NCI-H82 treated with DMSO at 0.1 percent for 48 hours (cell line): ENCODE results near the gene PPP2R3B.
"Not testable (repeated sequence)": the region's sequence is repeated elsewhere in the genome, so short reads cannot be mapped to it uniquely, and the experiment has no call there.

Source experiments
- DNase-seq: peaks from one replicate; lab custom pipeline; 2025; ENCODE audit not compliant: unreplicated experiment; lab: John Stamatoyannopoulos, UW

The PPP2R3B gene

DNA sequence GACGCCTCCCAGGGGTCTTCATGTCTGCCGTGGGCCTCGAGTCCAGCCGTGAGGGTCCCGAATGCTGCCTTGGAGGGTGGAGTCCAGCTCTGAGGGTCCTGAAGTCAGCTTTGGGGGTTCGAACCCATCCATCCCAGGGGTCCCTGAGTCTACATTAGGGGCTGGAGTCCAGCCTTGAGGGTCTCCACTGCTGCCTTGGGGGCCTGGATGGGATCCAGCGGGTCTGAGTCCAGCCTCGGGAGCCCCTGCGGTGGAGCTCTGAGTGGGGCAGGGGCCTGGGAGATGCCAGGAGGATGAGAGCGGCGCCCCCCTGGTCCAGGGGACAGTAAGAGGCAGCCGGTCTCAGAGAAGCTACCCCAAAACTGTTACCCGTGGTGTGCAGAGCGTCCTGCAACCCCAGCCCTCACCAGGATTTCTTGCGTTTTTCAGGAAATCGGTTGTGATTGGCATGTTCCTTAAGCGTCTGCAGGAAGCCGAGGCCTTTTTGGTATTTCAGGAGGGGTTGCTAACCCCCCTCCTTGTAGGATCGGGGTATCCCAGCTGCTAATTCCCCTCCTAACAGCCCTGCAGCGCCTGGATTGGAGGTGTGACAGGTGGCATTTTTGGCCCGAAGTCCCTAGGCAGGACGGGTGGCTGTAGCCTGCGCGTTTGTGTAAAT lies 66.5 kb downstream of the PPP2R3B start:
- no peak for DNase-seq

DNA sequence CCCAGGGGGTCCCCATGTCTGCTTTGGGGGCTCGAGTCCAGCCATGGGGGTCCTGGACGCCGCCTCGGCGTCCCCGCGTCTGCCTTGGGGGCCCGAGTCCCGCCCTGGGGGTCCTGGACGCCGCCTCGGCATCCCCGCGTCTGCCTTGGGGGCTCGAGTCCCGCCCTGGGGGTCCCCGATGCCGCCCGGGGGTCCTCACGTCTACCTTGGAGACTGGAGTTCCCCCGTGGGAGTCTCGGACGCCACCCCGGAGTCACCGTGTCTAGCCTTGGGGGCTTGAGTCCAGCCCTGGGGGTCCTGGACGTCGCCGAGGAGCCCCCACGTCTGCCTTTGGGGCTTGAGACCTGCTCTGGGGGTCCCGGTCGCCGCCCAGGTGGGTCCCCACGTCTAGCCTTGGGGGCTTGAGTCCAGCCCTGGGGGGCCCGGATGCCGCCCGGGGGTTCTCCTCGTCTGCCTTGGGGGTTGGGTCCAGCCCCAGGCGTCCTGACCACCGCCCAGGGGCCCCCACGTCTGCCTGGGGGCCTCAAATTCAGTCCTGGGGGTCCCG lies 67.1 kb downstream of the PPP2R3B start:
- DNase-seq = no peak

DNA sequence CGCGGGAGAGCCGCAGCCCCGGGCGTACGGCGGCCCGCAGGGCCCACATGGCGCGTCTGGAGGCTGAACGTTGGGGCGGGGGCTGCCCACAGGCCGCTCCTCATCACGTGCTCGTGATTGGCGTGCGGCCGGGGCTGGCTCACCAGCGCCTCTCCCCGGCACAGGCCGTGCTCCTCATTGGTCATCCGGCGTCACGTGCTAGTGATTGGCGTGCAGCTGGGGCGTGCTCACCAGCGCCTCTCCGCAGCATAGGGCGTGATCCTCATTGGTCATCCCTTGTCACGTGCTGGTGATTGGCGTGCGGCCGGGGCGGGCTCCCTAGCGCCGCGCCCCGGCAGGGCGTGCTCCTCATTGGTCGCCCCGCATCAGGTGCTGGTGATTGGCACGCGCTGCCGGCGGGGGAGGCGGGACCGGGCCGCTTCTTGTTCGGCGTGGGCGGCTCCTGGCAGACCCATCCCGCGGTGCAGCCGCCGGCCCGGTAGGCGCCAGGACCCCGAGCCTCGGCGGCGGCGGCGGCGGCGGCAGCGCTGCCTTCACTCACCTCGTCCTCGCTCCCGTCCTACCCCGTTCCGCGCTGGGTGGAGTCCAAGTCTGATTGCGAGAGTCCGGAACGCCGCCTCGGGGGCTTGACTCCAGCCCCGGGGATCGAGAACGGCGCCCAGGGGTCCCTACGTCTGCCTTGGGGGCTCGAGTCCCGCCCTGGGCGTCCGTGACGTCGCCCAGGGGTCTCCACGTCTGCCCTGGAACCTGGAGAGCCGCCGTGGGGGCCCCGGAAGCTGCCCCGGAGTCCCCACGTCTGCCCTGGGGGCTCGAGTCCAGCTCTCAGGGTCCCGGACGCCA lies 67.7 kb downstream of the PPP2R3B start, which contains the start of gene GTPBP6:
GTPBP6 (minus strand) TSS at position 58 of the 840 bp plus-strand sequence; CDS start at position 49, 9 bp downstream.
- no peak for DNase-seq

DNA sequence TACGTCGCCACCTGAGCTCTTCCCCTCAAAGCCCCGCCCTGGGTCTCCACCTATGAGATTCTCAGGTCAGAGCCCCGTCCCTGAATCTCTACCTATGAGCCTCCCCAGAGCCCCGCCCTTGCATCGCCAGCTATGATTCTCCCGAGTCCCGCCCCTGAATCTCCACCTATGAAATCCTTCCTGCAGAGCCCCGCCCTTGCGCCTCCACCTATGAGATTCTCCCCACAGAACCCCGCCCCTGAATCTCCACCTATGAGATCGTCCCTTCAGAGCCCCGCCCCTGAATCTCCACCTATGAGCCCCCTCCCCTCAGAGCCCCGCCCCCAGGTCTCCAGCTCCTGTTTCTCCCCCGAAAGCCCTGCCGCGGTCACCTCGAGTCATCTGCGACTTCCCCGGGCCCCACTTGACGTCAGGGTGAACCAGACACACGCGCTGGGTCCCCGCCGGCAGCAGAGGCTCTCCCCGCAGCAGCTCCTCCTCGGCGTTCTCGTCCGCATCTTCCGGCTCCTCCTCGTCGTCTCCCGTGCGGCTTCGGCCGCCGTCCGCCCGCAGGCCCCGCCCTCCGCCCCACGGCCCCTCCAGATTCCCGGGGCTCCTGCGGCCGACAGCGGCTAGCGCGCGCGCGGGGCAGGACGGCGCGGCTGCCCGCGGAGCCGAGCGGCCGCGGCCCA lies 68.5 kb downstream of the PPP2R3B start:
- no peak for DNase-seq

DNA sequence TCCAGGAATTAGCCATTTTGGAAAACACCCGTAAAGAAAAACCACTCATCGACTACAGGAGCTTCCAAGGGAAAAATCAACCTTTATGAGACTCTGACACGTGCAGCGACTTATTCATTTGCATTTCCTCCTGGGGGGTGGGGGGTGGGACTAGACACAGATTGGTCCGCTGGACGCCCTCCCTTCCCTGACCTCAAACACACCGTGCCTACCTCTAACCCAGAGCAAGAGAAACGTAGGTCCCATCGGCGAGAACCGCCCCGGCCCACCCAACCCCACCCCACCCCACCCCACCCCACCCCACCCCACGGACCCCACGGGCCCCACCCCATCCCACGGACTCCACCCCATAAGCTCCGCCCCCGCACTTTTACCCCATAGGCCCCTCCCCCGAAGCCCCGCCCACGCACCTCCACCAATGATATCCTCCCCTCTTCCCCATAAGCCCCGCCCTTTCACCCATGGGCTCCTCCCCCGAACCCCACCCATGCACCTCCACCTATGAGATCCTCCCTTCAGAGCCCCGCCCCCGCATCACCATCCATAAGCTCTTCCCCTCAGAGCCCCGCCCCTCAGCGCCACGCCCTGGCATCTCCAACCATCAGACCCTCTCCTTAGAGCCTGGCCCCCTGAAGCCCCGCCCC lies 69.2 kb downstream of the PPP2R3B start:
- no peak for DNase-seq

DNA sequence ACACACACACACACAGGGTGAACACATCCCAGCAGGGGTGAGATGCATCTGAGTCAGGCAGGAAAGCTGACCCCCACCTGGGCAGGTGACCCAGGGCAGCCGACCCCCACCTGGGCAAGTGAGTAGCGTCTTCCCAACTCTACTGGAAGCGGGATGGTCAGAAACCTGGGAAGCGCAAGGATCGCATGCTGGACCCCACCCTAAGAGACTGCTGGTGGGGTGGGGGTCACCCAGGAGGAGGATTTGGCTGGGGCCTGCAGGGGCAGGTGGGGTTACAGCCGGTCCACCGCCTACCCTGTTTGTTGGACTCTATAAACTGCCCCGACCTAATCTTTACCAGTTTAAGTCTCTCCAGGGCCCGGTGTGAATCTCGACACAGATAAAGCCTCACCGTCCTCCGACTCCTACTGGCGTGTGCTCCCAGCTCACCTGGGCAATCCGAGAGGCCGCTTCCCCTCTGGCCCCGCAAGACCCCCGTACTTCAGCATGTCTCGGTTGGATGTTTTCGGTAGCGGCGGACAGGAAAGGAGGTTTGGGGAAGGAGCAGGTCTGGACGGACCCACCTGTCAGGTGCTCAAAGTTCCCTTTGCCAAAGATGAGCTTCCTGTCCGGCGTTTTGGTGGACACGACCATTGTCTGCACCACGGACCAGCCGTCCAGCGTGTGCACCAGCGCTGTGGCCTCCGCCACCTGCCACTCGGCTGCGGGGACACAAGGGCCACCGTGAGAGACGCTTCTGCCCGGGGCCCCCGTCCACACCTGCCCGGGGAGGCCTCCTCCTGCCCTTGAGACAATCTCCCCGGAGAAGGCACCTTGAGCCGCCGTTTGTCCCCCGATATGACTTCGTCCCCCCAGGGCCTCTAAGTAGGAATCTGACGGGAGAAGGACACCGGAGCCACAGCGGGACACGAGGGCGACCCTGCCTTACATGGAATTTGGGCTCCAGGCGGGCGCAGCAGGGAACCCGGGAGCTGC lies 70.1 kb downstream of the PPP2R3B start:
- no peak for DNase-seq

DNA sequence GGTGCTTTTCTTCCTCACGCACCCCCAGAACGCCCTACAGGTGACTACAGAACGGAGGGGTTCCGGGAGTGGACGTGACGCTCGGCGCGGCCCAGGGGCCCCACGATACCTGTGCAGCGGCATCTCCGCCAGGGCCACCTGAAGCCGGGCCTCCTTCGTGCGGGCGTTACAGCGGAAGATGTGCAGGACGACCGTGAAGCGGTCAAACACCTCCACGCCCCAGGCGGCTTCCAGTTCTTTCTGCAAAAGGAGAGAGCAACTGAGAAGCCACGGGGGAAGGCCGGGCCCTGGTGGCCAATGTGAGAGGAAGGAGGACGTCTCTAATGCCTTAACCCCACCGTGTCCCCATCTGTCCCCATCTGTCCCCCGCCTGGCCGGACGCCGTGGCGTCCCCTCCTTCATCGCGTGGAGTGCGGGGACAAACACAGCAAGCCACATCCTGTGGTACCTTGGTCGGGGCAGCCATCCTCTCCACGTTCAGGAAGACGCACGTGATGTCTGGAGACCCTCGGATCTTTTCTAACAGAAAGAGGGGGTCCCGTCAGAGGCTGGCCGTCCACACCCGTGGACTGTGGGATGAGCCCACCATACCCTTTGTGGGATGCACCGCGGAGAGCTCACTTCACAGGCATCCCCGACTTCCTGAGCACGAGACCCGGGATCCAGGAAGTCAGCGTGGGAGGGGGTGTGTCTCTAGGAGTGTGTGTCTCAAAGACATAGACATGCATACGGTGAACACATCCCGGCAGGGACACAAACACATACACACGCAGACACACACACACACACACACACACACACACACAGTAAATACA lies 71.7 kb downstream of the PPP2R3B start:
- no peak for DNase-seq

DNA sequence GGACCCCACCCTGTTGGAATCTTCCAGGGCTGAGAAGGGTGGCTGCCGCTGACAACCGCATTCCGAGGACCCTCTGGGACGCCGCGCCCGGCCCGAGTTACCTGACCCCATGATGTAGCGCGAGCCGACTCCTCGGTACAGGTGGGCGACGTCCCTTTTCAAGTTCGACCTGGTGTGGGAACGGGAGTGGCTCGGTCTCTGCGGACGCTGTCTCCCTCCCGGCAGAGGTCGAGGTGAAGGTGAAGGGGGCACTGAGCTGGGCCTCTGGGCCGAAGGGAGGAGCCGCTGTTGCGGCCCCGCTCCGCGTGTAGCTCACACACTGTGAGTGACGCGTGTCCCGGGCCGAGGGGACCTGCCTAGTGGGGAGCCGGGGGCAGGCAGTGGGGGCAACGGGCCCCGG lies 72.7 kb downstream of the PPP2R3B start:
- no peak for DNase-seq

DNA sequence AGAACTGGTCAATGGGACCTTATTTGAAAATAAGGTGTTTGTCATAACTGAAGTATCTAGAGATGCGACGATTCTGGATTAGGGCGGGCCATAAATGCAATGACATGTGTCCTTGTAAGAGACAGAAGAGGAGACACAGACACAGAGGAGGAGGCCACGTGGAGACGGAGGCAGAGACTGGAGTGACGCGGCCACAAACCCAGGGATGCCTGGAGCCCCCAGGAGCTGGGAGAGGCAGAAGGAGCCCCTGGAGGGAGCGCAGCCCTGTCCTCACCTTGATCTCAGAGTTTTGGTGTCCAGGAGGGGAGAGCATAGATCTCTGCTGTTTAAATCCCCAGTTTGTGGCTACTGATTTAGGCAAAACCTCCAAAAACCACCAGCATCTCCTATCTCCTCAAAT lies 73.2 kb downstream of the PPP2R3B start:
- no peak for DNase-seq

DNA sequence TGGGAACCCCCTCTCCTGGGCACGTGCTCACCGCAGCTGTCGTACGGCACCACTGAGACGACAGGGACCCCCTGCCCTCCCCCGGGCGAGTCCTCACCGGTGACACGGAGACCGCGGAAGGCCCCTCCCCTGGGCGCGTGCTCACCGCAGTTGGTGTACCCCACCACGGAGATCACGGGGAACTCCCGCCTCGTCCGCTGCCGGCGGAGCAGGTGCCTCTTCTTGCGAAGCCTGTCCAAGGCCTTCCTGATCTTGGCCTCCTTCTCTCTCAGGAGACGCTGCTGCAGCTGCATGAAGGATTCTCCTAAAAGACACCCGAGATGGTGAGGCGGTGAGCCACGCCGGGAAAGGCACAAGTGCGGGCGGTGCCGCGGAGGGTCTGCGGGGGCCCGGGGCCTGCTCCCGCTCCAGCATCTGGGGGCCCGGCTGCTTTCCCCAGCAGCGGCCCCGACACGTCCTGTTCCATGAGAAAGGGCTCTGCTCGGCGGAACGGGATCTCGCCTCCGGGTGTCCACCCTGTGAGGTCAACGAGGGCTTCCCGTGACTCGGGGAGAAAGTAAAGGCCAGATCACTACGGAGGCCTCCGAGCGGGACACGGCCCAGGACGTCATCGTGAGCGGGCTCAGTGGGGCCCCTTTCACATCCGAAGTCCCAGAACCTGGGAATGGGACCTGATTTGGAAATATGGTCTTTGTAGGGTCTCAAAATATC lies 73.9 kb downstream of the PPP2R3B start:
- DNase-seq = no peak

DNA sequence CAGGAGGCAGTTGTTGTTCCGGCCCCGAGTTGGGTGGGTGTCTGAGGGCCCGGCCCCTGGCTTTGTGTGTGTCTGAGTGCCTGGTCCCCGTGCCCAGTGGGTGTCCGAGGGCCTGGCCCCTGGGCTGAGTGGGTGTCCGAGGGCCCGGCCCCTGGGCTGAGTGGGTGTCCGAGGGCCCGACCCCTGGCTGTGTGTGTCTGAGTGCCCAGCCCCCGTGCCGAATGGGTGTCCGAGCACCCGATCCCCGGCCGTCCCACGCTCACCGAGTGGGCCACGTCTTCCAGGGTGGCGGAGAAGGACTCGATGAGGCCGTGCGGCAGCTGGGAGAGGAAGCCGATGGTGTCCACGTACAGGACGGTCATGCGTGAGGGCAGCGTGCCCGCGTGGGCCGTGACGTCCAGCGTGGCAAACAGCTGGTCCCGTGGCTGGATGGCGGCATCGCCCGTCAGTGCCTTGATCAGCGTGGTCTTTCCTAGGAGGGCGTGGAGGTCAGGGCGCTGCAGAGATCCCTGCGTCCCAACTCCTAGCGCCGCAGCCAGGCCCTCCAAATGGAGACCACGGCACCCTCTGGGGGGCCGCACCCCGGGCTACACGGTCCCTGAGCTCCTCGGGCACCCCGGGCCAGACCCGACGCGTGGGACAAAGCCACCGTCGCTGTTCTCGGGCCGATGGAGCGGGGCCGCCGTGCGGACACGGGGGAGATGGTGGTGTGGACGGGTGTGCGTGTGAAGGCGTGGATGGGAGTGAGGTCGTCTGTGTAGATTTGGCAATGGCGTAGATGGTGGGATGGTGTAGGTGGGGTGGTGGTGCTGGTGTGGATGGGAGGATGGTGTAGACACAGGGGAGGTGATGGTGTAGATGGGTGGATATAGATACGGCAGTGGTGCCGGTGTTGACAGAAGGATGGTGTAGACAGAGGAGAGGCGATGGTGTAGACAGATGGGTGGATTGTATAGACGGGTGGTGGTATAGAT lies 75.3 kb downstream of the PPP2R3B start:
- DNase-seq = no peak

DNA sequence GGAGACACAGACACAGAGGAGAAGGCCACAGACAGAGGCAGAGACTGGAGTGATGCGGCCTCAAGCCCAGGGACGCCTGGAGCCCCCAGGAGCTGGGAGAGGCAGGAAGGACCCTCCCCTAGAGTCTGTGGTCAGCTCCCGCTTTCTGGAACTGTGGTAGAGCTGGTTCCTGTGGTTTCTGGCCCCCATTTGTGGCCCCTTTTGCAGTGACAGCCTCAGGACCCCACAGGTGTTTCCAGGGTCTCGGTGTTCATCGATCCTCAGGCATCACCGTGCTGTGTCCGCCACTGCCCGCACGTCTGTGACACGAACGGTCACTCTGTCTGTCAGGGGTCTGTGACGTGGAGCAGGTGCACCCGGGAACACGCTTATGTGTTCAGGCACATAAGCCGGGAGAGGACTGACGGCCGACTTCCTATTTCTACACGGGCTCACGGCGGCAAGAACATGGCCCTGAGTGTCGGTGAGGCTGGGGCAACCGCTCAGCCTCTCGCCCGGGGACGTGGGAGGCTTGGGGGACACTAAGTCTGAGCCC lies 76.0 kb downstream of the PPP2R3B start:
- no peak for DNase-seq

DNA sequence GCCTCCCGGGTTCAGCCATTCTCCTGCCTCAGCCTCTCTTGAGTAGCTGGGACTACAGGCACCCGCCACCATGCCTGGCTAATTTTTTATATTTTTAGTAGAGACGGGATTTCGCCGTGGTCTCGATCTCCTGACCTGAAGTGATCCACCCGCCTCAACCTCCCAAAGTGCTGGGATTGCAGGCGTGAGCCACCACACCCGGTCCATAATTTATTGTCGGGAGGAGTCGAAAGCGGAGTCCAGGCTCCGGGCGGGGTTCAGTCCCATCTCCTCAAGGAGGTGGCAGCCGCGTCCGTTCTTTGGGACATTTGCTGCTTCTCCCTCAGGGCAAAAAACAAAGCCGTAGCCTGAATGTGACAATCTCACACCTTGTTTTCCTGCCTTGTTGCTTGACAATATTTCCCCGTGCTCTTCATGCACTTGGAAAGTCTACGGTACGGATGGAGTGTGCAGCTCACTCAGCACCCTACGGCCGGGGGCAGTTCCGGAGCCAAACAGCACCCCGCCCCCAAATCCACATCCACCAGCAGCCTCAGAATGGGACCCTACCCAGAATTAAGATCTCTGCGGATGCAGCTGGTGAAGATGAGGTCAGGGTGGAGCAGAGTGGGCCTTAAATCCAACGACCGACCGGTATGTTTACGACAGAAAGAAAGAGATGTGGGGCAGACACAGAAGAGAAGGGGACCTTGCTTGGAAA lies 77.7 kb downstream of the PPP2R3B start:
- DNase-seq = no peak

DNA sequence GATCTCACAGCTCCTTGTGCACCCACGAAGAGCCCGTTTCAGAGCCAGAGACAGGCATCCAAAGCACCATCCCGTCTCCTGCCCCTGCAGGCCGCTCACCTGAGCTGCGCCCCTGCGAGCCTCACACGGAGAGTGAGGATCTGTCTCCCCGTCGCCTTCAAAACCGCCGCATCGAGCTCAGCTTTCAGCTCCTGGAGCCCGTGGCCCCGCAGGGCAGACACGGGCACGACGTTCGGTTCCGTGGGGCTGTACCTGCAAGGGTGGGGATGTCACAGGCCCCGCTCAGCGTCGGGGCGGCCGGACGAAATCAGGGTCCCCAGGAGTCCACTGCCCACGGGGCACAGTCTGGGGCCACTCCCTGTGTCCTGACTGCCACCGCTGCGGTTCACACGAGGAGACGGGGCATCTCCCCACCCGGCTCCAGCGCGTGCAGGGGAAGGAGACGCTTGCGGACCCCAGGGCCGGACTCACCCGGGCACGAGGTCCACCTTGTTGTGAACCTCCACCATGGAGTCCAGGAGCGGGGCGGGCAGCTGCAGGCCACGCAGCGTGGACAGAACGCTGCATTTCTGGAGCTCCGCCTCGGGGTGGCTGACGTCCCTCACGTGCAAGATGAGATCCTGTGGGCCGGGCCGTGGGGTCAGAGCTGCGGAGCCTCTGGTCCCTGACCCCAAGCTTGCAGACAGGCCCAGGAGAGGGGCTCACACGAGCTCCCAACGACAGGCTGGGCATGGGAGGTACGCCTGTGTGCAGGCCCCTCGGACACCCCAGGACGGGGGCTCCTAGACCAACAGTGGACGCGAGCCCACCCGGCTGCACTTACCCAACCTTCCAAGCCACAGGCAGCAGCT lies 79.2 kb downstream of the PPP2R3B start:
- no peak for DNase-seq

DNA sequence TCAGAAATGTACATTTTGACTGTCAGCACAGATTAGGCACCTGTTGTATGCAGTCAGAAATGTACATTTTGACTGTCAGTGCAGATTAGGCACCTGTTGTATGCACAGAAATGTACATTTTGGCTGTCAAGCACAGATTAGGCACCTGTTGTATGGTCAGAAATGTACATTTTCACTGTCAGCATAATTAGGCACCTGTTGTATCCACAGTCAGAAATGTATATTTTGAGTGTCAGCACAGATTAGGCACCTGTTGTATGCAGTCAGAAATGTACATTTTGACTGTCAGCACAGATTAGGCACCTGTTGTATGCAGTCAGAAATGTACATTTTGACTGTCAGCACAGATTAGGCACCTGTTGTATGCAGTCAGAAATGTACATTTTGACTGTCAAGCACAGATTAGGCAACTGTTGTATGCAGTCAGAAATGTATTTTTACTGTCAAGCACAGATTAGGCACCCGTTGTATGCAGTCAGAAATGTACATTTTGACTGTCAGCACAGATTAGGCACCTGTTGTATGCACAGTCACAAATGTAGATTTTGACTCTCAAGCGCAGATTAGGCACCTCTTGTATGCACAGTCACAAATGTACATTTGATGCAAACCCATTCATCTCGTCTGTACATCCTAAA lies 80.0 kb downstream of the PPP2R3B start:
- not testable (repeated sequence) for DNase-seq
